T-helper 2 cell treated with Interferon-gamma antibody and Interleukin-4, amounts not matched to agents 5 μg/mL and 100 μg/mL, for 36 hours (primary cell): ENCODE measurements around the gene UBALD1.

ENCODE experiments used
- DNase-seq: peaks from one replicate; pipeline ENCODE4 v3.0.0; 2021; ENCODE audit warnings: low spot score
- H3K27ac Mint-ChIP-seq: one replicate; pipeline ENCODE4 v1.8.0; 2021; ENCODE audit warnings: mild to moderate bottlenecking, mixed read lengths
- H3K27me3 Mint-ChIP-seq: one replicate; pipeline ENCODE4 v1.8.0; 2021; ENCODE audit warnings: low read depth, mixed read lengths
- H3K36me3 Mint-ChIP-seq: one replicate; pipeline ENCODE4 v1.8.0; 2021; ENCODE audit warnings: low read depth, mixed read lengths
- H3K4me1 Mint-ChIP-seq: one replicate; pipeline ENCODE4 v1.8.0; 2021; ENCODE audit warnings: low read depth, mixed read lengths
- H3K4me3 Mint-ChIP-seq: one replicate; pipeline ENCODE4 v1.8.0; 2022; ENCODE audit warnings: mild to moderate bottlenecking, moderate library complexity, mixed read lengths
- H3K9me3 Mint-ChIP-seq: one replicate; pipeline ENCODE4 v1.8.0; 2021; ENCODE audit warnings: mixed read lengths

UBALD1 gene

DNA sequence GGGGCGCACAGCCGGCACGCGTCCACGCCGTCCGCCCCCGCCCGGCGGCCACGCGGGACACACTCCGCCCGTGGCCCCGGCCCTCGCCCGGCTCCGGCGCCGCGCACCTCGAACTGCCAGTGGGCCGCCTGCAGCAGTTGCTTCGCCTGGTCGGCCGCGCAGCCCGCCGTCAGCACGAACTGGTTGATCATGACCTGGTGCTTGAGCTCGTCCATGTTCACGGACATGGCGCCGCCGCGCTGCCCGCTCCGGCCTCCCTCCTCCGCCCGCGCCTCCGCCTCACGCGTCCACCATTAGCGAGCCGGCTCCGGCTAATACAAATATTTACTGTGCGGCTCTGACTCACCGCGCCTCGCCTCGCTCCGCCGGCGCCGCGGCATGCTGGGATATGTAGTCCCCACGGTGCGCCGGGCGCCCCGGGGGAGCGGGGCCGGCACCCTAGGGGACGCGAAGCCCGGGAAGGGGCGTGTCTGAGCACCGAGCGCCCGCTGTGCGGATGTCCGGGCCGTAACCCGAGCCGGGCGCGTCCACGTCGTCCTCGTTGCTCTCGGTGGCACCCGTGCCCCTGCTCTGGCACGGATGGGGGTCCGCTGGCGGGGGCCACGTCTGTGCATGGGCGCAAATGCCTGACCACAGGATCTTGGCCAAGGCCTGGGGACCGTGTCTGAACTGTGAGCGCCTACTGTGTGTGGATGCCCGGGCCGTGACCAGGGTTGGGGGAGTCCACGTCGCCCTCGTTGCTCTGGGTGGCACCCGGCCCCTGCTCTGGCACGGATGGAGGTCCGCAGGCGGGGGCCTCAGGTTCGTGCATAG, at the start of gene UBALD1:
TSS of gene UBALD1 (minus strand) at position 318 of the 813 bp plus-strand sequence. CDS start at position 227, 91 bp downstream.
- peaks cover 14% of the 10 kb centered on the region for H3K4me1 Mint-ChIP-seq
- H3K9me3 Mint-ChIP-seq = no peaks in the 10 kb centered on the region

DNA sequence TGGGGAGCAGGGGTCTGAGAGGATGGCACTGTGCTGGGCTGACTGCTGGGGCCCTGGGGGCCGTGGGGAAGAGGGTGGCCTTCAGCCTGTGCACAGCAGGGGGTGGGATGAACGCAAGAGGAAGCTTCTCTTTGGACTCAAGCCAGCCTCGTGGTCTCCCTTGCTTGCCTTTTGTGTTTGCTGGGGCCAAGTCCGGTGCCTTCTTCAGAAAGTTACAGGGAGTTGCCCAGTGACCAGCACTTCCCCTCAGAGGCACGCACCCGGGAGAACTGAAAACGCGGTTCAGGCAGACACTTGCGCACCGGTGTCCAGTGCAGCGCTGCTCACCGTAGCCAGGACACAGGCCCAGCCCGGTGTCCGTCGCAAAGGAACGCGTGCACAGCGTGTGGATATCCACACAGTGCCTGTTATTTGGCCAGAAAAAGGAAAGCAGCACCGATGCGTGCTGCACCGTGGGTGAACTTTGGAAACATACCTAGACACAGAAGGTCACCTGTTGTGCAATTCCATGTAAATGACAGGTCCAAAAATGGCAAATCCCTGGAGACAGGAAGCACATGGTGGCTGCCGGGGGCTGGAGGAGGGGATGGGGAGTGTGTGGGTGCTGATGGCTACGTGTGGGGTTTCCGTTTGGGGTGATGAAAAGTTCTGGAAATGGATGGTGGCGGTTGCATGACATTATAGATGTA, 49.2 kb upstream of the UBALD1 start:
- peak overlapping the region; percentile 74 for H3K4me3 Mint-ChIP-seq
- peak overlapping the region; percentile 93 for H3K27ac Mint-ChIP-seq
- H3K4me1 Mint-ChIP-seq = peaks cover 41% of the 10 kb centered on the region
- DNase-seq = no peak
- no peaks in the 10 kb centered on the region for H3K27me3 Mint-ChIP-seq
- peaks cover 28% of the 10 kb centered on the region for H3K36me3 Mint-ChIP-seq
- H3K9me3 Mint-ChIP-seq = no peaks in the 10 kb centered on the region

More for the DNA sequence above, at the start of gene UBALD1:
- Mint-ChIP-seq H3K4me3 (peak within 1 kb of the TSS; percentile 89), H3K27ac (peak within 1 kb of the TSS; percentile 92), H3K27me3 (no peaks in the 10 kb centered on the region), H3K36me3 (peaks cover 1% of the 10 kb centered on the region)
- DNase-seq = peak; percentile 88

DNA sequence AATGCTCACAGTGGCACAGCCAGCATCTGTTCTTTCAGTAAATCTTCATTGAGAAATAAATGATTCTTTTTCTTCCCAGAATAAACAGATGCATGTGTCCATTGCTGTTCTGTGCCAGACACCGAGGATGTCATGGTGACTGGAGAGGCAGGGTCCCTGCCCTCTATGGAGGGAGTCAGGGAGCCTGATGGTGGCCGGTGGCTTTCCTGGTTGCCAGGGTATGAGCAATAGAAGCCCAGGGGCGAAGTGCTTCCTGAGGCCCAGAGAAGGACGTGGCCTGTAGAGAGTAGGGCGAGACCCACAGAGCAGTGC, 48.7 kb upstream of the UBALD1 start:
- Mint-ChIP-seq H3K27me3 (no peaks in the 10 kb centered on the region), H3K27ac (peak overlapping the region; percentile 93), H3K4me3 (peak overlapping the region; percentile 74), H3K4me1 (peaks cover 41% of the 10 kb centered on the region), H3K36me3 (peaks cover 28% of the 10 kb centered on the region), H3K9me3 (no peaks in the 10 kb centered on the region)
- no peak for DNase-seq

DNA sequence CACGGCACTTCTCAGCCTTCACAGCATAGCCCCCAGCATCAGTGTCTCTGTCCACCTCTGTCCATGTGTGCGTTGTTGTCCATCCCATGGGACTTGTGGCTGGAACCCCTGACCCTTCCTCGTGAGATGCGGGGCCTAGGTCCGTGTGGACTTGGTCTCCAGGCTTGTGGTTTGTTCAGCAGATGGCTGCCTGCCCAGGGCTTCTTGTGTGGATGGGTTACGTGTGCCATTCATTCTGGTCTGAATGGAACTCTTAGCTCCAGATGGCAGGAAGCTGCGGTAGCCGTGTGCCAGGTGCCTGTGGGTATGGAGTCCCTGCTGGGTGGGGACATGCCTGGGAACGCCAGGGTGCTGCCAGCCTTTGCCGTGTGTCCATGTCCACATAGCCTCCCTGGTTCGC, 47.0 kb upstream of the UBALD1 start:
- no peaks in the 10 kb centered on the region for H3K27me3 Mint-ChIP-seq
- peaks cover 41% of the 10 kb centered on the region for H3K4me1 Mint-ChIP-seq
- no peak for DNase-seq
- H3K4me3 Mint-ChIP-seq = no peak overlapping the region
- peaks cover 27% of the 10 kb centered on the region for H3K36me3 Mint-ChIP-seq
- no peaks in the 10 kb centered on the region for H3K9me3 Mint-ChIP-seq
- peak overlapping the region; percentile 41 for H3K27ac Mint-ChIP-seq

DNA sequence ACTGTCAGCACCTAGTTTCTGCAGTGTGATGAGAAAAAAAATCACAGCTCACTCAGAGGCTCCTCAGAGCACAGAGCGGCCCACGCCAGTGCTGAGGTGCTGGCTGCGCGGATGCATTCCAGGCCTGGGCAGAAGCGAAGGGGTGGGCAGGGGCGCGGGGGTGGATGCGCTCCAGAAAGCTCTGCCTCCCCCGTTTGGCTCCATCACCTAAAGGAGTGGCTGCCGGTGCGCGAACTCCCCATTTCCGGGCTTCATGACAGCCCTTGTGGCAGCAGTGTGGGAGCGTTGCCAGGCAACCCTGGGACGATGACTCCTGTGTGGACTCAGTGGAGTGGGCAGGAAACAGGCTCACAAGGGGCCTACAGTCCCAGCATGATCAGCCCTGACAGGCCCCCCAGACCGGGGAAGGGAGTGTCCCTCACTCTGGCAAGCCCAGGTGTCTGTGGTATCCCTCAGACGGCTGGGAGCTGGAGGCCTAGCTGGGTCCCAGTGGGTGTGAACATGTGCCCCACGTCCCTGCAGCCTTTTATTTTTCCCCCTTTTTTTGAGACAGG, 45.8 kb upstream of the UBALD1 start:
- Mint-ChIP-seq H3K27me3 (no peaks in the 10 kb centered on the region), H3K27ac (peak overlapping the region; percentile 84), H3K4me3 (peak overlapping the region; percentile 48), H3K9me3 (no peaks in the 10 kb centered on the region), H3K4me1 (peaks cover 41% of the 10 kb centered on the region), H3K36me3 (peaks cover 28% of the 10 kb centered on the region)
- DNase-seq = peak; percentile 85

DNA sequence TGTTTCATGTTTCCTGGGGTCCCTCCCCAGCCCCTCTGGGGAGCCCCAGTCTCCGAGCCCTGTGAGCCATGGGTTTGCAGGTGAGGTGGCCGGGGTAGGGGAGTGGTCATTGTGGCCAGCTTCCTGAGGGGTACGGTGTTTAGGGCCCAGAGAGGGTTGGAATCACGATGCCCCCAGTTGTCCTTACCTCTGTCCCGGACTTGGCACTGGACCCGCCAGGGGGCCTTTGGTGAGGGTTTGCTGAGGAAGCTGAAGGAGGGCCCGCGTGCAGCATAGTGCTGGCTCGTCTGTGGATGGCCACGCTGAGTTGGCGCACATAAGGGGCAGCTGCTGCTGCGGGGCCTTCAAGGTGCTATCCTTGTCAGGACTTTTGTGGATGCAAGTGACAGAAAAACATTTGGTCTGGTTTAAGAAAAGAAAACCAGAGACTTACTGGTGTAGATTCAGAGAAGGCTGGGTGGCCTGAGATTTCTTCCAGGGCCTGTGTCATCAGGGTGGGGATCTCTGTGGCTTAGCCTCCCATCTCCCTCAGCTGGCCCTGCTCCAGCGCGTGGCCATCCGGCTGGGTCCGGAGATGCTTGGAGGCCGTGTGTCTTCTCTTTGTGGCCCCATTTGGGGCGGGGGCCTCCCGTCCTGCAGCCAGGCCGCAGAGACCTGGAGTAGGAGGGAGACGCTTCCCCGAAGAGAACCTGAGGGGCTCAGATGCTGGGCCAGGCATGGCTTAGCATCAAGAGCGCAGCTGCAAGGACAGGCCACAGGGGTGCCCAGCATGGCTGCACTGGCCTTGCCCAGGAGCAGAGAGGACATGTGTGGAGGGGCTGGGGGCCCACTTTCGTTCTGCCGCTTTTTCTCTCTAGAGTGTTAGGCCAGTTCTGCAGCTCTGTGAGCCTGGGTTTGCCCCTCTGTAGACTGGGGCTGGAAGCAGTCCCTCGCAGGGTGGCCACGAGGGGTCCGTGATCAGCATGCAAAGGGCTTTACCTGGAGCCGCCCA, 45.0 kb upstream of the UBALD1 start:
- Mint-ChIP-seq H3K27me3 (no peaks in the 10 kb centered on the region), H3K27ac (peak overlapping the region; percentile 83)

DNA sequence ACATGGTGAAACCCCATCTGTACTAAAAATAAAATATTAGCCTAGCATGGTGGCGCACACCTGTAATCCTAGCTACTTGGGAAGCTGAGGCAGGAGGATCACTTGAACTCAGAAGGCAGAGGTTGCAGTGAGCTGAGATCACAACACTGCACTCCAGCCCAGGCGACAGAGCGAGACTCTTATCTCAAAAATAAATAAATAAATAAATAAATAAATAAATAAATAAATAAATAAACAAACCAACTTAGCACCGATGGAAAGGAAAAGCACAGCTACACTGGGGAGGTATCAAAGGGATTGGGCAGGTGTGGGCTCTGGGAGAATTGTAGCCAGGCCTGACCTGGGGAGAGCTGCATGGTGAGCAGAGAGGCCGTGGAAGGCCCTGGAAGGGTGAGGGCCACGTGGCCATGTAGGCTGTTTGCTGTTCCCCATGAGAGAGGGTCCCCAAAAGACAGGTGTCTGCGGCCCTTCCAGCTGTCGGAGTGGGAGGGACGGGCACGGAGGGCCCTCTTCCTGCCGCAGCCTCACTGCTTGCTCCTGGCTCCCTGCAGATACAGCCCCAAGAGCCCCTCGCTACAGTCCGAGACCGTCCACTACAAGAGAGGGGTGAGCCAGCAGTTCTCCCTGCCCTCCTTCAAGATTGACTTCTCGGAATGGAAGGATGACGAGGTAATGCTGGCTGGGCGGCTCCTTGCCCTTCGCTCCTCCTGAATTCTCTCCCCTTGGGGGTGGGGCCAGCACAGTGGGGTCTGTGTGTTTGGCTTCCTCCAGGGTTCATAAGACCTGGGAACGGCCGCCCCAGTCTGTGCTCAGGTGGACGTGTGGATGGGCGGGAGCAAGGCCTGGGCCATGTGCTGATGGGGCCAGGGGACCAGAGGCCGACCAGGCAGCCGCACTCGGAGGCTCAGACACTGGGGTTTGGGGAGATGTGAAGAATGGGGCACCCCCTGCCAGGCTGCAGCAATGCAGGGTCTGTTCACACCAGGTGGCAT, 42.3 kb upstream of the UBALD1 start:
- no peak overlapping the region for H3K4me3 Mint-ChIP-seq
- no peak for DNase-seq
- H3K27me3 Mint-ChIP-seq = no peaks in the 10 kb centered on the region
- H3K9me3 Mint-ChIP-seq = no peaks in the 10 kb centered on the region
- no peak overlapping the region for H3K27ac Mint-ChIP-seq
- peaks cover 20% of the 10 kb centered on the region for H3K36me3 Mint-ChIP-seq
- H3K4me1 Mint-ChIP-seq = peaks cover 19% of the 10 kb centered on the region

More for the DNA sequence above, 45.0 kb upstream of the UBALD1 start:
- DNase-seq = no peak
- Mint-ChIP-seq H3K36me3 (peaks cover 26% of the 10 kb centered on the region), H3K4me3 (no peak overlapping the region), H3K9me3 (no peaks in the 10 kb centered on the region), H3K4me1 (peaks cover 34% of the 10 kb centered on the region)

DNA sequence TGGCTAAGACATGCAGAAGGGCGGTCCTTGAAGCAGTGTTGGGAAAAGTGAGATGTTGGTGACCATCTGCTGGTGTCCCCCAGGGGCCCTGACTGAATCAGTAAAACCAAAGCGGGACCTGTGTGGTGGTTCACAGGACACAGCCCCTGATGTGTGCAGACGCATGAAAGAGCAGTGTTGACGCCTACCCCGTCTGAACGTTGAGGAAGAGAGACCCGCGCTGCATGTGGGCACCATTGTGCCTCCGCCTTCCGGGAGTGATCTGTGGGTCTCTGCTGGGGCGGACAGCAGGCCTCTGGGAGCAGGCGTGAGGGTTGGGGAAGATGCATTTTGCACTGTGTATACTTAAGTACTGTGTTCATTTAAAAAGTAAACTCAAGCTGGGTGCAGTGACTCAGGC, 41.5 kb upstream of the UBALD1 start:
- no peak for DNase-seq
- H3K4me1 Mint-ChIP-seq = peaks cover 15% of the 10 kb centered on the region
- no peaks in the 10 kb centered on the region for H3K27me3 Mint-ChIP-seq
- H3K9me3 Mint-ChIP-seq = no peaks in the 10 kb centered on the region
- H3K27ac Mint-ChIP-seq = no peak overlapping the region
- H3K36me3 Mint-ChIP-seq = peaks cover 21% of the 10 kb centered on the region
- H3K4me3 Mint-ChIP-seq = no peak overlapping the region

DNA sequence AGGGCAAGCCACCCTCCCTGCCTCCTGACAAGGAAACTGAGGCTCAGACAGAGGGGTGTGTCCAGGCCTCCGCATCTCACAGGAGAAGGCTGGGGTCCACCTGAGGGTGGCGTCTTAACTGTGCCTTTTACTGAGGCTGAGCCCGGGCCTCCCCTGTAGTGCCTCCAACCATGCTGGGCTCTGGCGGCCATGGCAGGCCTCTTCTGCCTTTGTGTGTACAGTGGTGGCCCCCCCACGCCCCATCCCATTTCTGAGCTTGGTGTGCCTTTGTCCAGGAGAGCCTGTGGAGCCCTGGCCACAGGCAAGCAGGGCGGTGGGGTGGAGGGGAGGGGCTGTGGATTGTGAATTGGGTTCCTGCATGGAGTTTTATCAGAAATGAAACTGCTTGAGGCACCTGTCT, 41.1 kb upstream of the UBALD1 start:
- H3K4me1 Mint-ChIP-seq = peaks cover 12% of the 10 kb centered on the region
- no peak overlapping the region for H3K4me3 Mint-ChIP-seq
- no peak overlapping the region for H3K27ac Mint-ChIP-seq
- no peaks in the 10 kb centered on the region for H3K9me3 Mint-ChIP-seq
- no peak for DNase-seq
- H3K36me3 Mint-ChIP-seq = peaks cover 25% of the 10 kb centered on the region
- H3K27me3 Mint-ChIP-seq = no peaks in the 10 kb centered on the region

DNA sequence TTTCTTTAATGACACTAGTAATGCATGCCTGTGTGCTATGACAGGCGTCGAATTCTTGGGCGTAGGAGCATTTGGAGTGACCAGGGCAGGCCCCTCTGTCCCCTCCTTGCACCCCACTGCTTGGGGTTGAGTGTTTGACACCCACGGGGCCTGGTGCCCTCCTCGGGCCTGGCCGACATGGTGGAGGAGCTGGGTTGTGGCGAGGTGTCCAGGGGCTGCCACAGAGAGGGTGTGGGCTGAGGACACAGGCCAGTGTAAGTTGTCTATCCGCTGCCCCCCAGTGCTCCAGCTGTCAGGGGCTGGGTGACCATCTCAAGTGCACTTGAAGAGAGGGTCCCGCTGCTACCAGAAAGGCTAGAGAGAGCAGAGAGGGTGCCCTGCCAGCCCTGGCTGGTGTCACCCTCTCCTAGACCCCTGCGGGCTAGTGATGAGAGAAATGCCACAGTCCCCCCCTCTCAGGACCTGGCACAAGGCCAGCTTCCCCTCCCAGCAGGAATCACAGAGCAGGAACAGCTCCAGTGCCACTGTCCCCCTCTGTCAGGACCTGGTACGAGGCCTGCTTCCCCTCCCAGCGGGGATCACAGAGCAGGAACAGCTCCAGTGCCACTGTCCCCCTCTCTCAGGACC, 40.4 kb upstream of the UBALD1 start:
- no peak for DNase-seq
- no peaks in the 10 kb centered on the region for H3K9me3 Mint-ChIP-seq
- H3K27me3 Mint-ChIP-seq = no peaks in the 10 kb centered on the region
- peaks cover 31% of the 10 kb centered on the region for H3K36me3 Mint-ChIP-seq
- H3K4me1 Mint-ChIP-seq = peaks cover 10% of the 10 kb centered on the region
- H3K27ac Mint-ChIP-seq = no peak overlapping the region
- H3K4me3 Mint-ChIP-seq = no peak overlapping the region

DNA sequence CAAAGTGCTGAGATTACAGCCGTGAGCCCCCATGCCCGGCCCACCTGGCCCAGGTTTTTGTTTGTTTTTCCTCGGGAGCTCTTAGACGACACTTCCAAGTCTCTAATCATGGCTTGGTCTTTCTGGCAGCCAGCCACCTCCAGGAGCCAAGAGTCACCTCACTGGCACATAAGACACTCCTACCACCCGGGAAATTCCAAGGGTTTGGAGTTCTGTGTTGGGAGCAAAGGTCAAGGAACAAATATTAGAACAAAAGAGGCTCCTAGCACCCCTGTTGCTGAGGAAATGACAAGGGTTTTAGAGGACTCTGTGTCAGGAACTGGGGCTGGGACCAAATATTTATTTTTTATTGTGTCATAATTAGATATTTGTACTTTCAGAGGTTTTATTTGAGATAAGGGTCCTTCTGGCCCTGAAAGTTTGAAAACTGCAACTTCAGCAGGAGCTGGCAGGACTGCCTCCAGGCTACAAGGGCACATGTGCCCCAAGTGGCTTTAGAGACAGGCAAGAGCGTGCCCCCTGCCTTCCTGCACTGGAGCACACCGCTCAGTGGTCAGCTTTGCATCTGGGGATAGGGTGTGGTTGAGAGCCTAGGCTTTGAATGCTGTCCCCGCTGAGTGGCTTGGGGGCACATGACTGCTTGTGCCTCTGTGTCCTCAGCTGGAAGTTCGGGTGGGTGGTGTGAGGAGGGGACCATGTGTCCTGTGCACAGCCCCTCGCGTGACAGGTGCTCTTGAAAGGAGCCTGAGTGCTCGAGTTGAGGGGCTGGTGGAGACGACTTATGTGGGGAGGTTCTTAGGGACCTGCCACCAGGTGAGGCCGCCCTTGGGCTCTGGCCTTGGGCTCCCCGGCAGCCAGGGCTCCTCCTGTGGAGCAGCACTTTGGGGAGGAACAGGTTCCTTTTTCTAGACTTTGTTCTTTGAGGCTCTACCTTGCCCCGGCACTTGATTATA, 39.6 kb upstream of the UBALD1 start:
- H3K36me3 Mint-ChIP-seq = peaks cover 32% of the 10 kb centered on the region
- no peak overlapping the region for H3K4me3 Mint-ChIP-seq
- H3K4me1 Mint-ChIP-seq = peaks cover 9% of the 10 kb centered on the region
- no peaks in the 10 kb centered on the region for H3K9me3 Mint-ChIP-seq
- no peak overlapping the region for H3K27ac Mint-ChIP-seq
- H3K27me3 Mint-ChIP-seq = no peaks in the 10 kb centered on the region
- no peak for DNase-seq
